Measurements from ENCODE around the gene PKHD1.

The PKHD1 gene, protein sequence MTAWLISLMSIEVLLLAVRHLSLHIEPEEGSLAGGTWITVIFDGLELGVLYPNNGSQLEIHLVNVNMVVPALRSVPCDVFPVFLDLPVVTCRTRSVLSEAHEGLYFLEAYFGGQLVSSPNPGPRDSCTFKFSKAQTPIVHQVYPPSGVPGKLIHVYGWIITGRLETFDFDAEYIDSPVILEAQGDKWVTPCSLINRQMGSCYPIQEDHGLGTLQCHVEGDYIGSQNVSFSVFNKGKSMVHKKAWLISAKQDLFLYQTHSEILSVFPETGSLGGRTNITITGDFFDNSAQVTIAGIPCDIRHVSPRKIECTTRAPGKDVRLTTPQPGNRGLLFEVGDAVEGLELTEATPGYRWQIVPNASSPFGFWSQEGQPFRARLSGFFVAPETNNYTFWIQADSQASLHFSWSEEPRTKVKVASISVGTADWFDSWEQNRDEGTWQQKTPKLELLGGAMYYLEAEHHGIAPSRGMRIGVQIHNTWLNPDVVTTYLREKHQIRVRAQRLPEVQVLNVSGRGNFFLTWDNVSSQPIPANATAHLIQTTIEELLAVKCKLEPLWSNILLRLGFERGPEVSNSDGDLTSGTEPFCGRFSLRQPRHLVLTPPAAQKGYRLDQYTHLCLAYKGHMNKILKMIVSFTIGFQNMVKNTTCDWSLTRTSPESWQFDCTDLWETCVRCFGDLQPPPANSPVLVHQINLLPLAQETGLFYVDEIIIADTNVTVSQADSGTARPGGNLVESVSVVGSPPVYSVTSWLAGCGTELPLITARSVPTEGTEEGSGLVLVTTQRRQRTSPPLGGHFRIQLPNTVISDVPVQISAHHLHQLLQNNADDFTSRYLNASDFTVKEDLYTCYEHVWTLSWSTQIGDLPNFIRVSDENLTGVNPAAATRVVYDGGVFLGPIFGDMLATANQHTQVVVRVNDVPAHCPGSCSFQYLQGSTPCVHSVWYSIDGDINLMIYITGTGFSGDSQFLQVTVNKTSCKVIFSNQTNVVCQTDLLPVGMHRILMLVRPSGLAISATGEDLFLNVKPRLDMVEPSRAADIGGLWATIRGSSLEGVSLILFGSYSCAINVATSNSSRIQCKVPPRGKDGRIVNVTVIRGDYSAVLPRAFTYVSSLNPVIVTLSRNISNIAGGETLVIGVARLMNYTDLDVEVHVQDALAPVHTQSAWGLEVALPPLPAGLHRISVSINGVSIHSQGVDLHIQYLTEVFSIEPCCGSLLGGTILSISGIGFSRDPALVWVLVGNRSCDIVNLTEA (N-terminal part only)

DNA sequence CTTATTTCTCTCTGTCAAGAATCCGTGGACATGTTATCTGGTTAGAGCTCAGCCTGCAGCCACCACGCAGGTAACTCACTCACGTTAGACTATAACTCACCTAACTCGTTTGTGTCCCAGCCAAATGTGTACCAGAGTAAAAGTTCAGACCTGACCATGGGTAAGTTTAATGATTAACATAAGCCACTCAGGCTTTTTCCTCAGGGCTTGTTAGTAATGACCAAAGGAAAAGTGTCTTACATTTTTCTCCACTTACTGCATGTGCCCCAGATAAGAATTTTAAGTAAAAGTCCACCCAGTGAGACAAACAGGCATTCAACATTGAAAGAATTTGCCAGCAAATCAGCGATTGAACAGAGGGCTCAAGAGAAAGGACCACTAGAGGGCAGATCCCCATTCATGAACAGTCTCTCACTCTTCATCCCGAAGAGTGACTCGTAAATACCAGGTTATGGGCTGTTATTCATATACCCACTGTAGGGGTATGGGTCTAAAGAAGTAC, at the start of gene PKHD1:
Gene PKHD1 (minus strand): TSS at position 116 of the 502 bp plus-strand sequence. CDS start 2,680 bp downstream, outside the sequence.
- no peak for TF ChIP-seq JUND (IDR thresholded peaks at IDR 0.05; ENCODE audit: low read depth)
- in situ Hi-C loops (cut with HindIII; ENCODE audit: low pct_unique_long_range_greater_than_20kb, low sequenced_read_pairs): no loop called here
- peak; percentile 6 to 63 for DNase-seq (ENCODE audit: low read depth in 1 of 2, low spot score in 1 of 2)

DNA sequence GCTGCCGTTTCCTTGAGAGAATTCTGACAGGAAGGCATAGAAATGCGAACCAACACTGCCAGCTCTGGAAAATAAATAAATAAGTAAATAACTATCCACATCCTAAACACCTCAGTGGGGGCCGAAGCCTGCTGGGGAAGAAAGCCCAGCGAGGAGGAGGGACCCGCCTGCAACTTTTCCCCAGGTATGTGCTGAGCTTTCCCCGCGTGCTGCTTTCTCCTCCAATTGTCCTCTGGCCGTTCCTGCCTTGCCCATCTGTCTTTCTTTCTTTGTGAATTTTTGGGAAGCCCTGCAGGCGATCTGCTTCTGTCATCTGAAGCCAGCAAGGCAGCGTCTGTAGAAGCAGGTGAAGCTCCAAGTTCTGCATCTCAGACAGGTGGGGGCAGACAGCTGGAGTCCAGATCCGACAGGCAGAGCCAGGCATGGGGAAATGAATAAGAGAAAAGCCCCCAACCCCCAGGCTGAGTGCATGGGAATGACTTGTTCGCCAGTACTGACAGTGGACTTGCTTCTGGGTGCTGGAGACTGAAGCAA, 49.6 kb upstream of the PKHD1 start:
- in situ Hi-C loops (cut with HindIII; ENCODE audit: low pct_unique_long_range_greater_than_20kb, low sequenced_read_pairs): no loop called here

DNA sequence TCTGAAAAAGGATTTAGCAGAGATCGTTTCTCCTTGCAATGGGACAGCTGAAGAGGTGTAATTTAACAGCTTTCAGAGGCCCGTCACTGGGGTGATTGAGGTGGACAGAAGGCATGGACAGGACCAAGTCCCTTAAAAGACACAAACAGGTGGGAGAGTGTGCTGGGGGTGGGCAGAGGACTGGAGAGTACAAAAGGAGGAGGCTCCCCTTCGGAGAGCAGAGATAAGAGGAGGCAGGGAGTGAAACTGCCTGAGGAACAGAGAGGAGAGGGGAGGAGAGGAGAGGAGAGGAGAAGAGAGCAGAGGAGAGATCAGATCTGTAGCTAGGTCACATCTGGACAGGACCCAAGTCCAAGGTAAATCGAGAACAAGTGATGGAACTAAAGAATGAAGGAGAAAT, 48.6 kb upstream of the PKHD1 start:
- no peak for DNase-seq (ENCODE audit: low read depth in 1 of 2, low spot score in 1 of 2)
- no peak for TF ChIP-seq JUND (IDR thresholded peaks at IDR 0.05; ENCODE audit: low read depth)
- in situ Hi-C loops (cut with HindIII; ENCODE audit: low pct_unique_long_range_greater_than_20kb, low sequenced_read_pairs): no loop called here

More for the DNA sequence above, 49.6 kb upstream of the PKHD1 start:
- no peak for TF ChIP-seq JUND (IDR thresholded peaks at IDR 0.05; ENCODE audit: low read depth)
- no peak for DNase-seq (ENCODE audit: low read depth in 1 of 2, low spot score in 1 of 2)

DNA sequence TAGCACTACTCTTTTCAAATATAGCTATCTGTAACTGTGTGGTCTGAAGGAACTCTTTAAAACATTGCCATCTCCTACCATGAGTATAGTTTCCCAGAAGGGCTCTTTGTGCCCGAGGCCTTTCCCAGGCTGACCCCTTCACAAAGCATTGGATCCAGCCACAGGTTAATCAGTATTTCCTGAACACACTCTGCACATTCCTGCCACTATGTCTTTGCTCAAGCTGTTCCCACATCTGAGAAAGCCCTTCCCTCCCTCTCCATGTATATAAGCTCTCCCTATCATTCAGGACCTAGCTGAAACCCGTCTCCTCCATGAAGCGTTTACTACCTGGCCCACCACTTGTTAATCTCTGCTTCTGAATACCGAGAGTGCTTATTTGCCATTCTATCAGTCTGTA, 47.8 kb upstream of the PKHD1 start:
- no peak for TF ChIP-seq JUND (IDR thresholded peaks at IDR 0.05; ENCODE audit: low read depth)
- in situ Hi-C loops (cut with HindIII; ENCODE audit: low pct_unique_long_range_greater_than_20kb, low sequenced_read_pairs): no loop called here
- DNase-seq (ENCODE audit: low read depth in 1 of 2, low spot score in 1 of 2): no peak

DNA sequence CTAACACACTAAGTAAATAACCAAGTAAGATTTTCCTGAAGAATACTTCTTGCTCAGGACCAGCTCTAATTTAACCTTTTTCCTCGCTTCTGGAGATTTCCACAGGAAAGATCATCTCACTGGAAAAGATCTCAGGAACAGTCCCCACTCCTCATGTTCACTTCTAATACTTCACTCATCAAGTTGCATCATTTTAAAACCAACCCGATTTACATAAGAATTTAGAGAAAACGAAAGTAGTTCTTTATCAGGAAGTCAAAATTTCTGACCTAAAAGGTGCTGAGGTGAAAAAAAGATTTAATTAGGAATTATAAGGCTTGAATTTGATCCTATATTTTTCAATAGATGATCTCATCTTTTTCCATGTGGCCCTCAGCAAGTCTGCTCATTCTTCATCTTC, 46.6 kb upstream of the PKHD1 start:
- no peak for DNase-seq (ENCODE audit: low read depth in 1 of 2, low spot score in 1 of 2)
- in situ Hi-C loops (cut with HindIII; ENCODE audit: low pct_unique_long_range_greater_than_20kb, low sequenced_read_pairs): no loop called here
- TF ChIP-seq JUND (IDR thresholded peaks at IDR 0.05; ENCODE audit: low read depth): no peak

DNA sequence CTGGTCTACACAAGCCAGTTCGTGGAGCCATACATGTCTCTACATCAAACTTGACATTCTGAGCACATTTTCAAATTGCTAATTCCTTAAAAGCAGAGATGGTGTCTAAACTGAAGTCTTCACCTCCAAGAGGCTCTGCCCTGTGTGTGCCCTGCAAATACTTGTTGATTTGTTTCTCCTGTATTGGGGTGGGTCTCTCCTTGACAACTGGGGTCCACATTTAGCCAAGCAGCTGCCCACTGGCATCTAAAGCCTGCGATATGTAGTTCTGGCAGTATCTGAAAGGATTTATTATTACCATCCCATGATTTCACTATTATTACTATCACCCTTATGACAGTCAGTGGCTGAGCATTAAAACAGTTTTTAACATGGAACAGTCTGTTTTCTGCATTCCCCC, 45.9 kb upstream of the PKHD1 start:
- in situ Hi-C loops (cut with HindIII; ENCODE audit: low pct_unique_long_range_greater_than_20kb, low sequenced_read_pairs): no loop called here
- TF ChIP-seq JUND (IDR thresholded peaks at IDR 0.05; ENCODE audit: low read depth): no peak
- no peak for DNase-seq (ENCODE audit: low read depth in 1 of 2, low spot score in 1 of 2)

DNA sequence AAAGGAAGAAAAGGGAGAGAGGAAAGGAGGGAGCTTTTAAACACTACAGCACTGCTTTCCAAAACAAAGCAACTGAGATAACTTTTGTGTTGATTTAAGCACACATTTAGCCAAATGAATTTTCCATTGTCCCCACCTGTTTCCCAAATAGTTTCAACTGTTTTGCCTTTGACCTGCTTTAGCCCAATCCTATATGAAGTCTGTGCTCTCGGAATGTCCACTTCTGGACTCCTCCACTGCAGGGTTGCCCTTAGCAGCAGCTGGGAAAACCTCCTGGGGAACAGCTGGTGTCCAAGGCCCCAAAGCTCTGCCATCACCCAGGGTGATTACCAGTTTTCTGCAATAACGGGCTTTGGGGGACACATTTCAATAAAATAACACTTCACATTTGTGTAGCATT, 44.9 kb upstream of the PKHD1 start:
- in situ Hi-C loops (cut with HindIII; ENCODE audit: low pct_unique_long_range_greater_than_20kb, low sequenced_read_pairs): no loop called here
- DNase-seq (ENCODE audit: low read depth in 1 of 2, low spot score in 1 of 2): no peak
- TF ChIP-seq JUND (IDR thresholded peaks at IDR 0.05; ENCODE audit: low read depth): no peak

DNA sequence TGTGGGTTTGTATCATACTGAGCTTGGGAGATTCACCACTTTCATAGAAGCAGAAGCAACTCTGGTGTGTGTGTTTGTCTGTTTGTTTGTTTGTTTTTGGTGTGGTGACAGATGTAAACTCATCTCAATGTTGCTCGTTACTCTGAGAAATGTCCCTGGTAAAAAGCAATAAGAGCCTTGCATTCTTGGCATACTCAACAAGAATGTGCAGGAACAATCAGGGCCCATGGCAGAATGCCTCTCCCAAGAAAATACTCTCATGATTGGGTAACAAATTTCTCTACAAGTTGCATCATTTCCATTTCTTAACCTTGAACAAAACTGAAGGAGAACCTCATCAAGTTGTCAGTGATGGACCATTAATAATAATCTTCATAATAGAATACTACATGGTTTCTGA, 43.0 kb upstream of the PKHD1 start:
- TF ChIP-seq JUND (IDR thresholded peaks at IDR 0.05; ENCODE audit: low read depth): no peak
- no peak for DNase-seq (ENCODE audit: low read depth in 1 of 2, low spot score in 1 of 2)
- in situ Hi-C loops (cut with HindIII; ENCODE audit: low pct_unique_long_range_greater_than_20kb, low sequenced_read_pairs): no loop called here

DNA sequence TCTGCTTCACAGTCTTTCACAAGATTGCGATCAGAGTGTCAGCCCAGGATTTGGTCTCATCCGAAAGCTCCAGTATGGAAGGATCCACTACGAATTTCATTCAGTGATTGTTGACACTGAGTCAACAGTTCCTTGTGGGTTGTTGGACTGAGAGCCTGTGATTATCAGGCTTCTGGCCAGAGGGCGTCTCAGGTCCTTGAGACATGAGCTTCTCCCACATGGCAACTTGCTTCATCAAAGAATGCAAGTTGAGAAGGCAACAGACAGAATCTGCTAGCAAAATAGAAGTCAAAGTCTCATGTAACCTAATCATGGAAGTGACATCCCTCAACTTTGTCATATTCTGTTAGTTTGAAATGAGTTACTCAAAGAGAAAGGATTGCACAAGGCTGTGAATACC, 40.5 kb upstream of the PKHD1 start:
- DNase-seq (ENCODE audit: low read depth in 1 of 2, low spot score in 1 of 2): peak in 1 of 2 experiments; percentile 26
- in situ Hi-C loops (cut with HindIII; ENCODE audit: low pct_unique_long_range_greater_than_20kb, low sequenced_read_pairs): no loop called here

DNA sequence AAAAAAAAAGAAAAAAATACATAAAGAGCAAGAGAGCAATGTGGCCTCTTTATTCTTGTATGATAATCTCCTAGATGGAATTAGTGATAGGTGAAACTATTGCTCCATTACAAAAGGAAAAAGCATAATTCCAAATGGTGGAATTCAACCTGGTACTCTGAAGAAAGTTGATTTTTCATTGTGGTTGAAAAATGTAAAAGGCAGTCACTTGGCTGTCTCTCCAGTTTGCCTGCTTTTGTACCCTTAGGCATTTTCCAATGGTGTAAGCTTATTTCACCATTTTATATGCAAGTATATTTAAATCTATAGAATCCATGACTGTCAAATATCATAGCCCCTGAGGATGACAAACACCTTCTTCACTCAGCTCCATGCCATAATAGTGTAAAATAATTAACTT, 38.8 kb upstream of the PKHD1 start:
- in situ Hi-C loops (cut with HindIII; ENCODE audit: low pct_unique_long_range_greater_than_20kb, low sequenced_read_pairs): no loop called here

More for the DNA sequence above, 40.5 kb upstream of the PKHD1 start:
- TF ChIP-seq JUND (IDR thresholded peaks at IDR 0.05; ENCODE audit: low read depth): no peak

DNA sequence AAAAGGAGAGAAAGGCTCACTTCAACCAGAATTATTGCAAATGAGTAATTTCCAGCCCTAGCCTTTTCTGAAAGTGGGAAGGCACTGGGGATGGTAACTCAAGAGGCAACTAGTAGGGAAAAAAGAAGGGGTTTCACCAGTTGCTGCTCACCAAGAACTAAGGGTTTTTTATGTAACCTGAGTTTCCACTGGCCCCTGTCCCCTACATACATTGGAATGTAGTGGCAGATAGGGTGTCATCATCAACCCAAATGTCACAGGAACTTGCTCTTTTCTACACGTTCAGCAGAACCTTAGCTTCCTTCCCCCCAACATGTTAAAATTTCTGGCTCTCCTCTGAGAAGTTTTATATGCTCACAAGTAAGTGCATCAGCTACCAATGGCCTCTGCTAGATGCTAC, 38.2 kb upstream of the PKHD1 start:
- DNase-seq (ENCODE audit: low read depth in 1 of 2, low spot score in 1 of 2): no peak
- TF ChIP-seq JUND (IDR thresholded peaks at IDR 0.05; ENCODE audit: low read depth): no peak
- in situ Hi-C loops (cut with HindIII; ENCODE audit: low pct_unique_long_range_greater_than_20kb, low sequenced_read_pairs): no loop called here

More for the DNA sequence above, 38.8 kb upstream of the PKHD1 start:
- no peak for TF ChIP-seq JUND (IDR thresholded peaks at IDR 0.05; ENCODE audit: low read depth)
- peak in 1 of 2 experiments; percentile 60 for DNase-seq (ENCODE audit: low read depth in 1 of 2, low spot score in 1 of 2)

DNA sequence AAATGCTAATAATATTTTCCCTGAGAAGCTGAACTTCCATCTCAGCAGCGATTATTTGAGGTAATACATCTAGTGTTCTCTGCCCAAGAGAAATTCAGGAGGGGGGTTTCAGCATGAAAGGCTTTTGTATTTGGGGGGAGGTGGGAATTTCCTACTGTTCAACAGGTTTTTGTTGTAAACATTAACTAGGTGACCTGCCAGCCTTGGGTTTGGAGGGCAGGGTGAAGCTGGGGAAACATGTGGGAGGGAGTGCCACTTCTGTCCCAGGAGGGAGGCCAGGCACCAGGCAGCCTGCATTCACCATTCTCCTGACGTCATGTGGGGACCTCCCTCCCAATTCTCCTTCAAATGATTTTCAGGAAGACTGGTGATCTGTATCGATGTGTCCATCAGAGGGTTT, 37.7 kb upstream of the PKHD1 start:
- no peak for TF ChIP-seq JUND (IDR thresholded peaks at IDR 0.05; ENCODE audit: low read depth)
- in situ Hi-C loops (cut with HindIII; ENCODE audit: low pct_unique_long_range_greater_than_20kb, low sequenced_read_pairs): no loop called here
- DNase-seq (ENCODE audit: low read depth in 1 of 2, low spot score in 1 of 2): no peak
